Measurements from ENCODE around the gene THSD4. TPM values are rescaled to one million over a fixed set of nuclear protein-coding genes. Genes with fewer than 3 reads are reported as not detected.
"Not testable (repeated sequence)": the region's sequence is repeated elsewhere in the genome, so short reads cannot be mapped to it uniquely, and the experiment has no call there.

Gene THSD4
- total RNA-seq, 1 experiment from 2014 or later: 29.3 TPM

DNA sequence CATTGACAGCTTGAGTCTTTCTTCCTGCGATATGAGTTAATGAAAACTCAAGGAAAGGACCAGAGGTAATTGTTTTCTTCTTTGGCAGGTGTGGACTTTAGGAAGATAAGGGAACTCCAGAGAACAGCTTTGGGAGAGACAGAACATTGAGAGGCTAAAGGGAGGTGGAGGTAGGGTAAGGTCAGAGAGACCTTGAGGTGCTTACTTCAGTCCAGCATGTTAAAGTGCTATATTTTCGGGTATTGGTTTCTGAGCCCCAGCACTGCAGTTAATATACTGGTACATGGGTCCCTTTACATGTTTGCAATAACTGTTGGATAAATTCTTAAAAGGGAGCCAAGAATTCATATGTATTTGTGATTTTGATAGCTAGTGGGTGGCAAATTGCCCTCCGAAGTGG is 322.1 kb downstream of the THSD4 start:
- DNase-seq: no peak
- ChIA-PET CTCF (no interaction called here), POLR2A (ENCODE audit: unreplicated experiment) (interaction anchor here (0.7 kb wide), 1 partner anchor 101 kb away, joined by 5 read pairs; no protein-coding TSS in a partner anchor)
- no peaks in the 10 kb centered on the region for H4K20me1 ChIP-seq (ENCODE audit: insufficient read depth)
- intact Hi-C loops (cut with micrococcal nuclease; ENCODE audit: unreplicated experiment): loop anchor here (10.0 kb wide), 1 partner anchor 113 kb away; no protein-coding TSS in a partner anchor
- peak overlapping the region; percentile 44; the same call in 1 of the 2 replicates for H3K4me2 ChIP-seq
- no peak overlapping the region for H3K4me3 ChIP-seq
- BruUV-seq (replicated peaks): no TSS peak
- H3K79me2 ChIP-seq (ENCODE audit: low read depth): no peaks in the 10 kb centered on the region
- H2AFZ ChIP-seq: no peak overlapping the region
- no peaks in the 10 kb centered on the region for H3K9me2 ChIP-seq (ENCODE audit: insufficient read depth)
- H3K27me3 ChIP-seq (ENCODE audit: insufficient read depth, low read depth): no peaks in the 10 kb centered on the region
- H3K4me1 ChIP-seq (replicated peaks; ENCODE audit: insufficient read depth): peaks cover 30% of the 10 kb centered on the region
- TF ChIP-seq, protein P1, sequence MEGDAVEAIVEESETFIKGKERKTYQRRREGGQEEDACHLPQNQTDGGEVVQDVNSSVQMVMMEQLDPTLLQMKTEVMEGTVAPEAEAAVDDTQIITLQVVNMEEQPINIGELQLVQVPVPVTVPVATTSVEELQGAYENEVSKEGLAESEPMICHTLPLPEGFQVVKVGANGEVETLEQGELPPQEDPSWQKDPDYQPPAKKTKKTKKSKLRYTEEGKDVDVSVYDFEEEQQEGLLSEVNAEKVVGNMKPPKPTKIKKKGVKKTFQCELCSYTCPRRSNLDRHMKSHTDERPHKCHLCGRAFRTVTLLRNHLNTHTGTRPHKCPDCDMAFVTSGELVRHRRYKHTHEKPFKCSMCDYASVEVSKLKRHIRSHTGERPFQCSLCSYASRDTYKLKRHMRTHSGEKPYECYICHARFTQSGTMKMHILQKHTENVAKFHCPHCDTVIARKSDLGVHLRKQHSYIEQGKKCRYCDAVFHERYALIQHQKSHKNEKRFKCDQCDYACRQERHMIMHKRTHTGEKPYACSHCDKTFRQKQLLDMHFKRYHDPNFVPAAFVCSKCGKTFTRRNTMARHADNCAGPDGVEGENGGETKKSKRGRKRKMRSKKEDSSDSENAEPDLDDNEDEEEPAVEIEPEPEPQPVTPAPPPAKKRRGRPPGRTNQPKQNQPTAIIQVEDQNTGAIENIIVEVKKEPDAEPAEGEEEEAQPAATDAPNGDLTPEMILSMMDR (conservative IDR thresholded peaks at IDR 0.05): no peak
- no peak for TF ChIP-seq EZH2 (IDR thresholded peaks at IDR 0.05; ENCODE audit: low read depth)
- H3F3A ChIP-seq (ENCODE audit: insufficient read depth, low read depth): no peaks in the 10 kb centered on the region; the same call in 1 of the 2 replicates
- H3K9me3 ChIP-seq (ENCODE audit: insufficient read depth, low read depth): peaks cover 8% of the 10 kb centered on the region; the same call in 1 of the 2 replicates
- peak overlapping the region; percentile 40 for H3K27ac ChIP-seq
- no peaks in the 10 kb centered on the region for H3K36me3 ChIP-seq (ENCODE audit: low read depth)

DNA sequence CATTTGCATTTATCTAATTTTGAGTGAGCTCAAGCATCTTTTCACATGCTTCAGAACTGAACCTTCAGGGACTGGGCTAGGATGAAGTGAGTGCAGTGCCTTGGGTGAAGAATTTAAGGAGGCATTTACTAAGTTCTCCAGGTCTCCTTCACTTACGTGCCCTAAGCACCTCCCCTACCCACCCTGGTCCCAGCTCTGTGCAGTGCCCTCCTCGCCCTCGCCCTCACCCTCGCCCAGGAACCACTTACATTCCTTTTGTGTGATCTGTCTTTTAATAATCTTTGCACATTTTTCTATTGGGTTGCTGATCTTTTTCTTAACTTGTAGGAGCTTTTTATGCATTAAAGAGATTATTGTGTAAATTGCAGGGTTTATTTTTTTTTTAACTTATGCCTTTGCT is 322.6 kb downstream of the THSD4 start:
- H3K9me2 ChIP-seq (ENCODE audit: insufficient read depth): no peaks in the 10 kb centered on the region
- no TSS peak for BruUV-seq (replicated peaks)
- intact Hi-C loops (cut with micrococcal nuclease; ENCODE audit: unreplicated experiment): loop anchor here (10.0 kb wide), 1 partner anchor 113 kb away; no protein-coding TSS in a partner anchor
- no peaks in the 10 kb centered on the region; the same call in 1 of the 2 replicates for H3F3A ChIP-seq (ENCODE audit: insufficient read depth, low read depth)
- H3K4me1 ChIP-seq (replicated peaks; ENCODE audit: insufficient read depth): peaks cover 33% of the 10 kb centered on the region
- peak overlapping the region; percentile 40 for H3K27ac ChIP-seq
- no peaks in the 10 kb centered on the region for H4K20me1 ChIP-seq (ENCODE audit: insufficient read depth)
- no peak for TF ChIP-seq EZH2 (IDR thresholded peaks at IDR 0.05; ENCODE audit: low read depth)
- TF ChIP-seq, protein P1 (conservative IDR thresholded peaks at IDR 0.05): no peak
- H3K36me3 ChIP-seq (ENCODE audit: low read depth): no peaks in the 10 kb centered on the region
- no peak overlapping the region for H2AFZ ChIP-seq
- ChIA-PET POLR2A (ENCODE audit: unreplicated experiment) (interaction anchor here (0.6 to 0.7 kb wide), 2 partner anchors 101 to 162 kb away, joined by 5 read pairs; no protein-coding TSS in a partner anchor), CTCF (interaction anchor here (0.6 kb wide), 2 partner anchors 203 to 305 kb away, joined by 3 to 4 read pairs; no protein-coding TSS in a partner anchor)
- DNase-seq: peak; percentile 48 to 56
- peaks cover 8% of the 10 kb centered on the region; the same call in 1 of the 2 replicates for H3K9me3 ChIP-seq (ENCODE audit: insufficient read depth, low read depth)
- no peak overlapping the region for H3K4me3 ChIP-seq
- no peaks in the 10 kb centered on the region for H3K27me3 ChIP-seq (ENCODE audit: insufficient read depth, low read depth)
- H3K79me2 ChIP-seq (ENCODE audit: low read depth): no peaks in the 10 kb centered on the region
- peak overlapping the region; percentile 44 for H3K4me2 ChIP-seq

DNA sequence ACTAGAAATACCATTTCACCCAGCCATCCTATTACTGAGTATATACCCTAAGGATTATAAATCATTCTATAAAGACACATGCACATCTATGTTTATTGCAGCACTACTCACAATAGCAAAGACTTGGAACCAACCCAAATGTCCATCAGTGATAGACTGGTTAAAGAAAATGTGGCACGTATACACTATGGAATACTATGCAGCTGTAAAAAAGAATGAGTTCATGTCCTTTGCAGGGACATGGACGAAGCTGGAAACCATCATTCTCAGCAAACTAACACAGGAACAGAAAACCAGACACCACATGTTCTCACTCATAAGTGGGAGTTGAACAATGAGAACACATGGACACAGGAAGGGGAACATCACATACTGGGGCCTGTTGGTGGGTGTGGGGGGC is 324.2 kb downstream of the THSD4 start:
- intact Hi-C loops (cut with micrococcal nuclease; ENCODE audit: unreplicated experiment): loop anchor here (10.0 kb wide), 1 partner anchor 115 kb away; no protein-coding TSS in a partner anchor
- BruUV-seq (replicated peaks); H3K27ac ChIP-seq: not testable (repeated sequence)

More for the DNA sequence above, 324.2 kb downstream of the THSD4 start:
- POLR2A ChIA-PET (ENCODE audit: unreplicated experiment); H3K4me3 ChIP-seq; H3K27me3 ChIP-seq (ENCODE audit: insufficient read depth, low read depth); H4K20me1 ChIP-seq (ENCODE audit: insufficient read depth); H3K36me3 ChIP-seq (ENCODE audit: low read depth); H3K4me2 ChIP-seq; H3K79me2 ChIP-seq (ENCODE audit: low read depth); H3F3A ChIP-seq (ENCODE audit: insufficient read depth, low read depth); DNase-seq; CTCF ChIA-PET; H2AFZ ChIP-seq; H3K9me3 ChIP-seq (ENCODE audit: insufficient read depth, low read depth); H3K9me2 ChIP-seq (ENCODE audit: insufficient read depth): not testable (repeated sequence)
- peaks cover 36% of the 10 kb centered on the region for H3K4me1 ChIP-seq (replicated peaks; ENCODE audit: insufficient read depth)
